Effector CD8-positive, alpha-beta T cell (primary cell): ENCODE data around the gene PCSK5.
"Not testable (repeated sequence)": the region's sequence is repeated elsewhere in the genome, so short reads cannot be mapped to it uniquely, and the experiment has no call there.

Experiments used
- DNase-seq: peaks from one replicate; lab custom pipeline; 2025; lab: John Stamatoyannopoulos, UW

Gene PCSK5

DNA sequence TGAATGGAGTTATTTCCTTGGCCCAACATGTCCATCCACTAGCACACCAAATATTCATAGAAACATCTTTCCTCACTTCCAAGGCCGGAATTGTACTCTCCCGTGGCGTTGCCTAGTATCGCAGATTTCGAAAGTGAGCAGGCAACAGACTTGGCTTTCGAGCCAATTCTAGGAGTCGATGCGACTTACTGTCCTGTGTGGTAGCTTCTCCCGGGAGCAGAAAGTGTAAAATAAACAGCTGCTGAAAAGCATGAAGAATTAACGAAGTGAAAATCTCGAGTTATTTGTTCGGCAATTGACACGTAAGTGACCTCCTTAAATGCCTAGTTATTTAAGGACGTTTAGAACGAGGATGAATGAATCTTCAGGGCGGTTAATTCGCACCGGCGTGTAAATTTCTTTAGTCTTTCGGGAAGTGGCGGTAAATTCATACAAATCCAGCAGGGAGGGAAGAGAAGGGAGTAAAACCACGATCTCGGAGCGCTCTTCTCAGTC, 449 bp upstream of the PCSK5 start:
- DNase-seq = no peak

DNA sequence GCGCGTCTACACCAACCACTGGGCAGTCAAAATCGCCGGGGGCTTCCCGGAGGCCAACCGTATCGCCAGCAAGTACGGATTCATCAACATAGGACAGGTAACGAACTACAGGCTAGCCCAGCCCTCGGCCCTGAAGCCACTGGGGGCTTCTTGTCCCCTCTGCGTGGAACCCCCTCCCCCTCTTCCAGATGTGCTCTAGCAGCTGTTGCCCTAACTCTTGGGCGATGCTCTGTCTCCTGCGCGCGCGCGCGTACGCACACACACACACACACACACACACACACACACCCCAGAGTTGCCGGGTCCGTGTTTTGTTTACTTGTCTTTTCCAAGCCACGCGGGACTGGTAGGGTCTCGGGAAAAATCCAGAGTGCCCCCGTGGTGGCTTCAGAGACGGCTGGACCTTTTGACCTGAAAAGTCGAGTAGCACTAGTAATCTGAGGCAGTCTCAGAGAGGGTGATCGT, 836 bp downstream of the PCSK5 start:
- DNase-seq = no peak

DNA sequence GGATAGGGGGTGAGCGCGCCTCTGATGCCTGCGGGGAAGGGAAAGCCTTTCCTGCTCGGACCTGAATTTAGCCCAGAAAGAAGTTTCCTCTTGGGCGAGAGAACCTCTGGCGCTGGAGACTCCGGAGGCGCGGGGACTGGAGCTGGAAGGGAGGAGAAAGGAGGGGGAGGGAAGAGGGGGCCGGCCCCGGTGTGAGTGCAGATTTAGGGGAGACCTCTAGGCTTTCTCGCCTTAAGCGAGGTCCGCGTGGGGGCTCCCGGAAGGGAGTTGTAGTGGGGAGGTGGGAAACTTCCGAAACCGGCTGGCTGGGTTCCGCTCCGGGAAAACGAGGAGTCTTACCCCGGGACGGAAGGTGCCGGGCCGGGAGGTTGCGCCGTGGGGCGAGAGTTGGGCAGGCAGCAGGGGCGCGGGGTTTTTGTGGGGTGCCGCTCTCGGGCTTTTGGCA, 1.3 kb downstream of the PCSK5 start:
- no peak for DNase-seq

DNA sequence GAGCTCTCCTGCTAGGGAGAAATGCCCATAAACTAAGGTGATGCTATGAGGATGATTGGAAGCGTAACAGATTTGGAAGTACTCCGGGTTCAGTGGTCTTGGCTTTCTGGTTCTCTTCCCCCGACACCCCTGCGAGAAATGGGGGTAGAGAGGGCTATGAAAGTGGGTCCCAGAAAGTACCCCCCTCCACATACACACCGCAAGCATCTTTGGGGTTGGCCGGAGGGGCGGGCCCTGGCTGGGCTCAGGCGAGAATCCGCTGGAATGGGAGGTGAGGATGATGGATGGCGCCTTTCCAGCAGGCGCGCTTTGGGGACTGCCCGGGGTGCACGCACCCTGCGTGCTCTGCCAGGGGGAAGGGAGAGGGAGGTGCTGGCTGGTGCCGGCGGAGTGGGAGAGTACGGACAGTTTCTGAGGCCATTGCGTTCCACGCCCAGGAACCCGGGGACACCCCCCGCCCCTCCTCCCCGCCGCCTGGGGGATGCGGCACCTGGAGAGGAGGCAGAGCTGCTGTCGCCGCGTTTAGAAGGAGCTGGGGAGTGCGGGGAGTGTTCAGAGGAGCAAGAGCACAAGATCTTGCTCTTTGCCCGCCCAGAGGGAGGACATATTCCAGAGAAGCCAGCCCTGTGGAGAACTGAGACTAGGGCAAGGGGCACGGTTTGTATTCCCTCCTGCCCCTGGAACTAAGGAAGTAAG, 1.9 kb downstream of the PCSK5 start:
- DNase-seq = no peak

DNA sequence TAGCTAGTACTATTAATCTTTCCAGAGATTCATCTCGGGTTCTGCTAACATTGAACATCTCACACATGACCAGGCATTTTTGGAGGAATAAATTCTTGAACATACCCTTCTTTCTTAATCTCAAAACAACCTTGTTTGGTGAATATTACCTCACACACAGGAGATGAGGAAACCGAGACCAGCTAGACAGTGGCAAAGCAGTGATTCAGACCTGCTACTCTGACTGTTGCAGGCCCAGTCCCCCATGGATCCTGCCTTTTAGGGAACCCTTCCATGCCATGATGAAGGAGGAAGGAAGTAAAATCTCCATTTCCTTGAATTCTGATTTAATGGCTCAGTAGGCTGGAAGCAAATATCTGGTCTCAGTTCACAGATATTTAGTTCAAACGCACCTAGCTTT, 2.6 kb downstream of the PCSK5 start:
- no peak for DNase-seq

GRCh38 chr9:75894566-75894965, 4.1 kb downstream of the PCSK5 start:
- DNase-seq = no peak

DNA sequence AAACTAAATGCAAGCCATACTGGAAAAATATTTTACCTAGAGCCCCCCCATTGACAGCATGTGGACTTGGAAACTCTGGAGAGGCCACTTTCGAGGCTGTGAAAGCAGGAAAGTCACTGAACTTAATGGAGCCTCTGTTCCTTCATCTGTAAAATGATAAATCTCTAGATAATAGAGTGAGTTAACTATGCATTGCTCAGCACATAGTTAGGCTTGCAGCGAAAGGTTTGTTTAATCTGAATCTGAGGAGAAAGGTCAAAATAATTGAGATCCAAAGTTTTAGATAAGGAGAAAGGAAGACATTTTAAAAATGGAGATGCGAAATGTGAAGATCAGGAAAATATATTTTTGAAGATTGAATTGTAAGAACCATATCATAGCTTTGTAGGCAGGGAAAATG, 4.6 kb downstream of the PCSK5 start:
- DNase-seq = no peak

GRCh38 chr9:75896193-75896592, 5.7 kb downstream of the PCSK5 start:
- no peak for DNase-seq

GRCh38 chr9:75900893-75901524, 10.5 kb downstream of the PCSK5 start:
- DNase-seq = not testable (repeated sequence)

DNA sequence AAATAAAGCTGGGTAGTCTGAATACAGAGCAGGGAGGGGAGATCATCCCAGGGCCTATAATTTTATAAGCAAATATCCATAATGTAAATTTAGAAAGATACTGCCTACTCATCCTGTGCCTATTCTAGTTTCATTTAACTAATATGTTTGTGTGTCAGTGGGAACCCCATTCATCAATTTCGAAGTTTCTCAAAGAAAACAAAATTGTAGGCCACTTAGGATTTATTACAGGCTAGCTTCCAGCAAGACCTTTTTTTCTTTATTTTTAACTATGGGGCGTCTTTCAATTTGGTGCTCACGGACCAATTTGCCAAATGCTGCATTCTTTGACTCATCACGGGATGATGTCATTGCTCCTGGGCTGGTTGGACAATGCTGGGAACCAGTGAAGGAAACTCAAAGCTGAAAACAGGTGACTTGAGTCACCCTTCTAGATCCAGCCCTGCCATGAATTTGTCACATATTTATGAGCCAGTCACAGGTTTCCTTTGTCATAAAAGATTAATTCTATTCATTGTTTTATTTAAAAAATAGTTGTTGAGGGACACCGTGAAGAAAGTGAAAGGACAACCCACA, 13.4 kb downstream of the PCSK5 start:
- no peak for DNase-seq

DNA sequence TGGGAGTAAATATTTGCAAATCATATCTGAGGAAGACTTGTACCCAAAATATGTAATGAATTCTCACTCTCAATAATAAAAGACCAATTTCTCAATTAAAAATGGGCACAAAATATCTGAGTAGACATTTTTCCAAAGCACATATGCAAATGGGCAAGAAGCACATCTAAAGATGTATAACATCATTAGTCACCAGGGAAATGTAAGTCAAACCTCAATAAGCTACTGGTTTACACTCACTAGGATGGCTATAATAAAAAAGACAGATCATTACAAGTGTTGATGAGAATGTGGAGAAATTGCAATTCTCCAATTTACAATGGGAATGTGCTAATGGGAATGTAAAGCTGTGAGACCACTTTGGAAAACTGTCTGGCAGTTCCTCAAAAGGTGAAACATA, 13.9 kb downstream of the PCSK5 start:
- DNase-seq = no peak

DNA sequence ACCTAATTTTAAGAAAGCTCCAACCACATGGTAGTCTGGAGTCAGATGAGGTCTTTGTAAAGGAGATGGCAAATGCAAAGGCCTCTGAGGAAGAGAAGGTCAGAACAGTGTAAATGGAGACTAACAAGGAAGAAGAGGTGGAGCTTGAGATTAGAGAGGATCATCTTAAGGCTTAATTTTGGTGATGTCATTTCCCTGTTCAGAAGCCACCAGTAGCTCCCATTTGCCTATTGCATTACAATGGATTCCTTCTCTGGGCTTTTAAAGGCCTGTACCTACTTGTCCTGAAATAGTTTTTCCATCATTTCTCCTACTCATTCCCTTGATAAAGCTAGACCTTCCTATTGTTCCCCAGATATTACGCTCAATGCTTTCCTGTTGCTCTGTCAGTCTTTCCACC, 16.1 kb downstream of the PCSK5 start:
- DNase-seq = no peak

DNA sequence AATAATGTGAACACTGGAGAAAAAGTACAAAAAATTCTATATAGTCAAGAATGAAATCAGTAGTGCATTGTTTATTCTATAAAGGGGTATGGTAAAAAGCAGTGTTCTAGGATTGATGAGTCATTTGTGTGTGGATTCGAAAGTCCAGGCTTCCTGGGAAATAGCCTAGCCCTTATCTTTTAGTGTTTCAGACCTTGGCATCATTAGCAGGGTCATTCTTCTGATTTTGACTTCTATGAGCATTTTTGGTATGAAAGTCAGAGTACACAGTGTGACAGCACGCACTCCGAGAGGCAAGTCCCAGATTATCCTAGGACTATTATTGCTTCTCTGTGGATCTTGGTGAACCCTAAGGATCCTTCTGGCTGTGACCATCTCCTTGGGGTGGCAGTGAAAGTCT, 16.9 kb downstream of the PCSK5 start:
- no peak for DNase-seq

- no peak for DNase-seq
Measured at GRCh38 chr9:75907923-75908322, 17.4 kb downstream of the PCSK5 start.

DNA sequence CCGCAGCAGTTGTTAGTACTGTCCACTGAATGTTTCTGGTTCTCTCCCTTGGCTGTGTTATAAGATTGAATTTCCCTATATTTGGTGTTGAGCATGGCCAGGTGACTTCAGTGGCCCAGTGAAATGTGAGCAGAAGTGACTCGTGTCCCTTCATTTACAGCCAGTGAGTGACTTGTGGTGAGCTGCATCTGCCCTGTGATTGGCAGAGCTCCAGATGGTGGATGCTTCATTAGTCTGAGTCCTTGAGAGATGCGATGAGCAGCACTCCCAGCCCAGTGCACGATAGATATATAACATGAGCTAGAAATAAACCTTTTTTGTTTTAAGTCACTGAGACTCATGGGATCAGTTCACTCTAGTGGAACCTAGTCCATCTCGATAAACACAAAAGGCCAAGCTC, 19.3 kb downstream of the PCSK5 start:
- DNase-seq = no peak

DNA sequence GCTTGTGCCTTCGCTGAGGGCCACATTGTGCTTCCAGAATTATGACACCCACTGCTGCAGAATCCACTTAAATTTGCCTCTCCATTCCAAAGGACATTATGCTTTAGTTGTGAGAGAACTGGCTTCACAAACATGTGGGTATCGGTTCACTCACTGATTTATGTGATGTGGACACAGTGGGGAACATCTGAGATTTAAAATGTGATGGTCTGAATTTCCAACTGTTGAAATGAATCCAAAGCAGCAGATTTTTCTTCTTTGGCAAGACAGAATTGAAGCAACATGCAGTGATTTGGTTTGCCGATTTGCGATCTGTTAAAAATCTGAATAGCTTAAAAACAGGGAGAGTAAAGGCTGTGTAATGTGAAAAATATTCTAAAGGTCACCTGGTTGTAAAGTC, 20.3 kb downstream of the PCSK5 start:
- DNase-seq = no peak

GRCh38 chr9:75911390-75911789, 20.9 kb downstream of the PCSK5 start:
- no peak for DNase-seq

DNA sequence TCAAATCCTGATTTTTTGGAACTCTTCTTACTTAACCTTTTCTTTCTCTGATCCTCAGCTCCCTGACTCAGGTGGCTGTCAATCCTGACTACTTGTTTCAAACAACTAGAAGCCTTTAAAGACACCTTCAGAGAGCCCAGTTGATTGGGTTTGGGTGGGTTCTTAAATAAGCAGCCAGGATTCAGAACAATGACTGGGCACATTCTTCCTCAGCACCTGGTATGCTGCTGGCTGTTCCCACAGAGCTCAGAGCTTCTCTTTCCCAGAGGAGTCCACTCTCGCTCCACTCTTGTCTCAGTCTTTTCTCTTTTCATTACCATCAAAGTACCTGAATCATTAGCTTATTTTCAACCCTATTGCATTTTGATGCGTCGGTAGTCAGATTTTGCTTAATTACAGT, 22.5 kb downstream of the PCSK5 start:
- DNase-seq = no peak

- DNase-seq = no peak
Measured at GRCh38 chr9:75914002-75914401, 23.5 kb downstream of the PCSK5 start.

GRCh38 chr9:75914883-75915452, 24.5 kb downstream of the PCSK5 start:
- no peak for DNase-seq

GRCh38 chr9:75918154-75918553, 27.7 kb downstream of the PCSK5 start:
- no peak for DNase-seq

DNA sequence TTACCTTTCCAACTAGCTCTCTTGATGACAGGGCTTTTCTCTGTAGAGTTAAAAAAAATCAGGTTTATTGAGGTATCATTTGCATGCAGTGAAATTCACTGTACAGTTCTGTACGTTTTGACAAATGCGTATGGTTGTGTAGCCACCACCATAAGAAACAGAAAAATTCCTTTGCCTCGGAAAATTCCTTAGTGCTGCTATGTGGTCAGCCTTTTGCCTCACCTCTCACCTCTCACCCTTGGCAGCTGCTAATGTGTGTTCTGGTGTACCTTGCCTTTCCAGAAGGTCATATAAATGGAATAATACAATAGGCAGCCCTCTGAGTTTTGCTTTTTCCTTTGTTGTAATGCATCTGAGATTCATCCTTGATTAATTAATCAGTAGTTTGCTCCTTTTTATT, 28.4 kb downstream of the PCSK5 start:
- no peak for DNase-seq
